ENCODE results near the gene KANSL1.
"Not testable (repeated sequence)": the region's sequence is repeated elsewhere in the genome, so short reads cannot be mapped to it uniquely, and the experiment has no call there.

KANSL1 gene

GRCh38 chr17:46192439-46193150 is 634 bp downstream of the KANSL1 start:
- peak; percentile 38 to 99 (median 80) for DNase-seq

- no peak for DNase-seq
Measured at GRCh38 chr17:46192189-46192438, 1.1 kb downstream of the KANSL1 start.

- DNase-seq = peak in 26 of 51 donors; percentile 8 to 88 (median 28)
Measured at GRCh38 chr17:46191322-46192188, 1.7 kb downstream of the KANSL1 start.

GRCh38 chr17:46190763-46191162 is 2.5 kb downstream of the KANSL1 start:
- peak in 1 of 51 donors; percentile 34 for DNase-seq

- not testable (repeated sequence) for DNase-seq
Measured at GRCh38 chr17:46186827-46187235, 6.4 kb downstream of the KANSL1 start.

DNA sequence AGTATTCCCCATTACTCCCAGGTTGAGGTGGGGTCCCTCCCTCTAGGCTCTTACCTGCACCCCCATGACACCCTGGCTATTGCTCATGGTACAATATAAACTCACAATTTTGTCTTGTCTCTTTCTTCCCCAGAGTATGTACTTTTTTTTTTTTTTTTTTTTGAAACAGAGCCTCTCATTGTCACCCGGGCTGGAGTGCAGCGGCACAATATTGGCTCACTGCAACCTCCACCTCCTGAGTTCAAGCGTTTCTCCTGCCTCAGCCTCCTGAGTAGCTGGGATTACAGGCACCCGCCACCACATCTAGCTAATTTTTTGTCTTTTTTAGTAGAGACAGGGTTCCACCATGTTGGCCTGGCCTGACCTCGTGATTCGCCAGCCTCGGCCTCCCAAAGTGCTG is 8.5 kb downstream of the KANSL1 start:
- DNase-seq = no peak

DNA sequence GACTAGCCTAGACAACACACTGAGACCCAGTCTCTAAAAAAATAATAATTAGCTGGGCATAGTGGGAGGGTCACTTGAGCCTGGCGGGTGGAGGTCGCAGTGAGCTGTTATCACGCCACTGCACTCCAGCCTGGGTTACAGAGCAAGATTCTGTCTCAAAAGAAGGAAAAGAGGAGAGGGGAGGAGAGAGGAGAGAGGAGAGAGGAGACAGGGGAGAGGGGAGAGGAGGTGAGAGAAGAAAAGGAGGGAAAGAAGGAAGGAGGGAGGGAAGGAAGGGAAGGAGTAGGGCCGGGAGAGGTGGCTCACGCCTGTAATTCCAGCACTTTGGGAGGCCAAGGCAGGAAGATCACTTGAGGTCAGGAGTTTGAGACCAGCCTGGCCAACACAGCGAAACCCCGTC is 9.8 kb downstream of the KANSL1 start:
- DNase-seq = not testable (repeated sequence)

DNA sequence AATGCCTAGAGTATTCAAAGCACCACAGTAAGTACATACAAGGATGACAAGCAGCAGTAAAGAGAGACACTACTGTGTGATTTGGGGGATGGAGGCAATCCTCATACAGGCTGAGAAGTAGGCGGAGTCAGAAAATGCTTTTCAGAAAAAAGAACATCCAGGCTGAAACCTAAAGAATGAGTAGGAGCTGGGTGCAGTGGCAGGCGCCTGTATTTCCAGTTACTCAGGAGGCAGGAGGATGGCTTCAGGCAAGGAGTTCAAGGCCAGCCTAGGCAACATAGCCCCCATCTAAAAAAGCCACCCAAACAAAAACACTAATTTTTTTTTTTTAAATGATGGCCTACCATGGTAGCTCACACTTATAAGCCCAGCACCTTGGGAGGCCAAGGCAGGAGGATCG is 10.3 kb downstream of the KANSL1 start:
- DNase-seq = no peak

GRCh38 chr17:46181940-46182339 is 11.3 kb downstream of the KANSL1 start:
- no peak for DNase-seq

GRCh38 chr17:46181316-46181715 is 11.9 kb downstream of the KANSL1 start:
- DNase-seq = not testable (repeated sequence)

DNA sequence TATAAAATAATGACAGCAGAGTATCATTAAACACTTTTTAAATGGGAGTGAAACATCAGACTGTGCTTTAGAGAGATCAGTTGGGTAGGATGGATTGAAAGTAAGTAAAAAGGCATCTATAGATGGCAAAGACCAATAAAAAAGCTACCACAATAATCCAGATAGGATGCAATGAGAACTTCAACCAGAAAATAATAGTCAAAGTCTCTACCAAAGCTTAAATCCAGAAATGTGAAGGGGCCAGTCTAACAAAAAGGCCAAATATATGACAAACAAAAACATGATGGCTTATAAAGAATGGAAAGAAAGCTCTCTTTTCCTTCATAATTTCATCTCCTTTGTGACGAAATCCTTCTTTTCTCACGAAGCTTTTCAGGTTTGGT is 12.3 kb downstream of the KANSL1 start:
- DNase-seq = no peak

GRCh38 chr17:46180185-46180891 is 12.9 kb downstream of the KANSL1 start:
- DNase-seq = not testable (repeated sequence)

GRCh38 chr17:46179375-46179999 is 13.7 kb downstream of the KANSL1 start:
- DNase-seq = no peak

DNA sequence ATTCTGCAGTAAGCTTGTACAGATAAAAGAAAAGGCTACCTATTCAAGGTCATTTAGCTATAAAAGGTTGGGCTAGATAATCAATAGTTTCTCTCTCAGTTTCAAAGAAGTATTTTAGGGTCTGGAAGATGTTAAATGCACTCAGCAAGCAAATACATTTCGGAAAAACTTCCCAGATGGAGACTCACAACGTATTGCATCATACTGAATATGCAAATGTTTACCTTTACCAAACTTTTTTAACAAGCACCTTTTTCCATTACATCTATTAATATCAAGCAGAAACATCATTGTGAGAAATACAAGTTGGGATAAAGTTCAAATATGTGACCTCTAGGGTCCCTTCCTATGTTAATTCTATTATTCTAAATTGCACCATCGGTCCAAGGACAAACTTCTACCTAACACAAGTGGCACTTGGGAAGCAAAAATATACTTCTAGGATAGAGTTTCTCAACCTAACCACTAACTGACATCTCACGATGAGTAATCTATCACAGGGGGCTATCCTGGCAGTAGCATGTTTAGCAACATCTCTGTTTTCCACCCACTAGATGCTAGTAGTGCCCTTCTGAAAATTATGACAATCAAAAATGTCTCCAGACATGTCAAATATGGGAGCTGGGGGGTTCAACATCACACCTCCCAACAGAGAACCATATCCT is 14.5 kb downstream of the KANSL1 start:
- DNase-seq = no peak

DNA sequence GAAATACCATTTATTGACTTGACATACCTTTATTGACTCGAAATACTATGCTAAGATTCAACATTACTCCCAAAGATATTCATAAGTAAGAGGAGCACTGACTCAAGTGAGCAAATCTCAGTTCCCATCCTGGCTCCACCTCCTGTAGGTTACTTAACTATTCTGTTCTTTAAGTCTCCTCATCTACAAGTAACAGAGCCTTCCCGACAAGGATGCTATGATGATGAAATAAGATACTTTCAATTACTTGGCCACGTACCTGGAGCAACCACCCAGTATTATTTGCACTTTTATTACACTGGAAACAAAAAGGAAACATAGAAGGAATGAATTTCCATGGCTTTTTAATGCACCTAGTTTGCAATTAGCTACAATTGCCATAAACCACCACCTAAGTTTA is 16.3 kb downstream of the KANSL1 start:
- DNase-seq = no peak

- DNase-seq = no peak
Measured at GRCh38 chr17:46175891-46176290, 17.3 kb downstream of the KANSL1 start.

GRCh38 chr17:46173153-46173552 is 20.1 kb downstream of the KANSL1 start:
- no peak for DNase-seq

DNA sequence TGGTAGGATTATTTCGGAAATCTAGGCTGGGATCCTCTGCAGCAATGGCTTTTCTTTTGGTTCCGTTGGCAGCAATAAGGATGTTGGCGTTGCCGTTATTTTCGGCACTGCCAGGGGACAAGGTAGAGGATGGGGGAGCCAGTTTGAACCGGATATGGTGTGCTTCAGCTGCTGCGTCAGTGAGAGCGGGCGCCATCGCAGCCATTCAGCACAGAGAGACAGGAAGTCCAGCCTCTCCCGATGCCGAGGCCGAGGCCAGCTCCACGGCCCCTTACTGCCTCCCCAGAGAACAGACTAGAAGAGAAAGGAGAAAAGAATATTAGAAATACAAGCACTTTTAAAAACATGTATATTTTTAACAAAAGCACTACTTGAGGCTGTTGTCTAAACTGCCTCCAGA is 21.3 kb downstream of the KANSL1 start:
- no peak for DNase-seq

GRCh38 chr17:46170639-46171429 is 22.4 kb downstream of the KANSL1 start:
- no peak for DNase-seq

GRCh38 chr17:46169913-46170638 is 23.2 kb downstream of the KANSL1 start:
- no peak for DNase-seq
